NCI-H2196 treated with DMSO at 0.1 percent for 48 hours (cell line): ENCODE measurements around the gene KRTAP9-6.
"Not testable (repeated sequence)": the region's sequence is repeated elsewhere in the genome, so short reads cannot be mapped to it uniquely, and the experiment has no call there.

Source experiments
- DNase-seq: peaks from one replicate; lab custom pipeline; 2025; ENCODE audit not compliant: unreplicated experiment; lab: John Stamatoyannopoulos, UW

Gene KRTAP9-6, protein sequence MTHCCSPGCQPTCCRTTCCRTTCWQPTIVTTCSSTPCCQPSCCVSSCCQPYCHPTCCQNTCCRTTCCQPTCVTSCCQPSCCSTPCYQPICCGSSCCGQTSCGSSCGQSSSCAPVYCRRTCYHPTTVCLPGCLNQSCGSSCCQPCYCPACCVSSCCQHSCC

DNA sequence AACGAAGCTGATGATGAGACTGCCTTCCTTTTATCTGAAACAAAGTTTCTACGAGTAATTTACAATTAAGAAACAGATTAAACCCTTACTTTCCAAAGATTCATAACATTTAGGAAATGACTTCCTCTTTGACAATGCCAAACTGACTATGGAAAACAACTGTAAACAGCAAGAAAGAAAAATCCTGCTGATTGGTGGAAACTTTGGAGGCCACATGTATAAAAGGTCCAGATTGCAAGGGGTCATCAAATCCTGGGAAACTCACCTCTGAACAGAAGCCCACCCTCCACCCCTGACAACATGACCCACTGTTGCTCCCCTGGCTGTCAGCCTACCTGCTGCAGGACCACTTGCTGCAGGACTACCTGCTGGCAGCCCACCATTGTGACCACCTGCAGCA lies at the start of gene KRTAP9-6:
TSS of gene KRTAP9-6 (plus strand) at position 301 of the 400 bp plus-strand sequence. CDS start at position 301, 0 bp downstream.
- no peak for DNase-seq

DNA sequence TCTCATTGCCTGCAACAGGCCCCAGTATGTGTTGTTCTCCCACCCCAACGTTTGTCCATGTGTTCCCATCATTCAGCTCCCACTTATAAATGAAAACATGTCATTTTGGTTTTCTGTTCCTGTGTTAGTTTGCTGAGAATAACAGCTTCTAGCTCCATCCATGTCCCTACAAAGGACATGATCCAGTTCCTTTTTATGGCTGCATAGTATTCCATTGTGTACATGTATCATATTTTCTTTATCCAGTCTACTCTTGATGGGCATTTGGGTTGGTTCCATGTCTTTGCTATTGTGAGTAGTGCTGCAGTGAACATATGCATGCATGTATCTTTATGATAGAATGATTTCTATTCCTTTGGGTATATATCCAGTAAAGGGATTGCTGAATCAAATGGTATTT lies 49.5 kb upstream of the KRTAP9-6 start:
- no peak for DNase-seq

DNA sequence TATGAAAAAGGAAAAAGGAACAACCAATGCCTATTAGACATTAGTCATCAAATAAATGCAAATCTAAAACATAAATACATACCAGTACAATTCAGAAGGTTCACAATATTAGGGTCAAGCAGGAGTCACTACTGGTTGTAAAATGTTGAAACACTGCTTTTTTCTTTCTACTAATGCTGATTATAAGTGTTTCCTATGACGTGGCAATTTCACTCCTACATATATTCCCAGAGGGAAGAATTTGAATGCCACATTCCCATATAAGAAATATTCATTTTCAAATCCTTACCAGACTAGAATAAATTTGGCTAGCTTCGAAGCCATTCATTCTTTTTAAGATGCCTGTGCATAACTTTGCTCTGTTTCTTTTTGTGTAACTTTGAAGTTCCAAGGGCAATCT lies 41.4 kb upstream of the KRTAP9-6 start:
- no peak for DNase-seq

DNA sequence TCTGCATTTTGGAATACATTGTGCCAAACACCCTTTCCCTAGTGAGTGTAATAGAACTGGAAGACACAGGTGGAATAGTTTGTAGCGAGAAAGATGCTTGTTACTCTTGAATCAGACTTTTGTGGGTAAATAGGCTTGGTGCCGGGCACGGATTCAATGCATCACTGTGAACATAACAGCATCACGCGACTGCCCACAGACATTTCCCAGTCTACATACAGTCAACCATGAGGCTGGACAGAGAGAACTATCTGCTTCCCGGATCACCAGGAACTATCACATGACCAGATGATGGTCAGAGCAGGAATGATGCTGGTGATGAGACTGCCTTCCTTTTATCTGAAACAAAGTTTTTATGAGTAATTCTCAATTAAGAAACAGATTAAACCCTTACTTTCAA lies 39.1 kb upstream of the KRTAP9-6 start:
- no peak for DNase-seq

DNA sequence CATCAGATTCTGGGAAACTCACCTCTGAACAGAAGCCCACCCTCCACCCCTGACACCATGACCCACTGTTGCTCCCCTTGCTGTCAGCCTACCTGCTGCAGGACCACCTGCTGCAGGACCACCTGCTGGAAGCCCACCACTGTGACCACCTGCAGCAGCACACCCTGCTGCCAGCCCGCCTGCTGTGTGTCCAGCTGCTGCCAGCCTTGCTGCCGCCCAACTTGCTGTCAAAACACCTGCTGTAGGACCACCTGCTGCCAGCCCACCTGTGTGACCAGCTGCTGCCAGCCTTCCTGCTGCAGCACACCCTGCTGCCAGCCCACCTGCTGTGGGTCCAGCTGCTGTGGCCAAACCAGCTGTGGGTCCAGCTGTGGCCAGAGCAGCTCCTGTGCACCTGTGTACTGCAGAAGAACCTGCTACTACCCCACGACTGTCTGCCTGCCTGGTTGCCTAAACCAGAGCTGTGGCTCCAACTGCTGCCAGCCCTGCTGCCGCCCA lies 38.5 kb upstream of the KRTAP9-6 start, which contains the start of gene KRTAP9-2:
TSS of gene KRTAP9-2 (plus strand) at position 51 of the 498 bp plus-strand sequence. CDS start at position 58, 7 bp downstream.
- DNase-seq: not testable (repeated sequence)

DNA sequence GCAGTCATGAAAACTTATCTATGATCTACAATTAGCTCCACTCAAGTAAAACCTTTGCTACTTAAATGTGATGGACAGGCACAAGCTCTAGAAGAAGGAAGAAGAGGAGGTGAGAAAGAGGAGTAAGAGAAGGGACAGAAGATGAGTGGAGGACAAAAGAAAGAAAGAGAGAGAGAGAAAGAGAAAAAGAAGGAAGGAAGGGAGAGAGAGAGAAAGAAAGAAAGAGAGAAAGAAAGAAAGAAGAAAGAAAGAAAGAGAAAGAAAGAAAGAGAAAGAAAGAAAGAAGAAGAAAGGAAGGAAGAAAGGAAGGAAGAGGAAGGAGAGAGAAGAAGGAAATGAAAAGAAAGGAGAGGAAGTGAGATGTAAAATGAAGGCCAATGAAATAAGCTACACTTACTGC lies 35.1 kb upstream of the KRTAP9-6 start:
- DNase-seq: no peak

DNA sequence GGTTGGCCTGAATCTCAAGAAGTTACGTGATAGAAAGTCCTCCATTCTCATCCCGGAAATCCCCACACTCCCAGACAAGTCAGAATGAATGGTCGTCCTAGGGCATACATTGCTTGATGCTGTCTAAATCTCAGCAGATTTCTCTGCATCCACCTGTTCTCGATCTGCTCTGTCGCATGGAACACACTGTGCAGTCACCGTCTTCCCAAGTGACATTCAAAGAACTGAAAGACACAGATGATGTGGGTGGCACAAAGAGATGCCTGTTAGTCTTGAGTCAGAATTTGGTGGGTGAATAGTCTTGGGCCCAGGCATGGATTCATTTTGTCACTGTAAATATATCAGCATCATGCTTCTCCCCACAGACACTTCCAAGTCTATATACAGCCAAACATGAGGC lies 33.4 kb upstream of the KRTAP9-6 start:
- DNase-seq: no peak

DNA sequence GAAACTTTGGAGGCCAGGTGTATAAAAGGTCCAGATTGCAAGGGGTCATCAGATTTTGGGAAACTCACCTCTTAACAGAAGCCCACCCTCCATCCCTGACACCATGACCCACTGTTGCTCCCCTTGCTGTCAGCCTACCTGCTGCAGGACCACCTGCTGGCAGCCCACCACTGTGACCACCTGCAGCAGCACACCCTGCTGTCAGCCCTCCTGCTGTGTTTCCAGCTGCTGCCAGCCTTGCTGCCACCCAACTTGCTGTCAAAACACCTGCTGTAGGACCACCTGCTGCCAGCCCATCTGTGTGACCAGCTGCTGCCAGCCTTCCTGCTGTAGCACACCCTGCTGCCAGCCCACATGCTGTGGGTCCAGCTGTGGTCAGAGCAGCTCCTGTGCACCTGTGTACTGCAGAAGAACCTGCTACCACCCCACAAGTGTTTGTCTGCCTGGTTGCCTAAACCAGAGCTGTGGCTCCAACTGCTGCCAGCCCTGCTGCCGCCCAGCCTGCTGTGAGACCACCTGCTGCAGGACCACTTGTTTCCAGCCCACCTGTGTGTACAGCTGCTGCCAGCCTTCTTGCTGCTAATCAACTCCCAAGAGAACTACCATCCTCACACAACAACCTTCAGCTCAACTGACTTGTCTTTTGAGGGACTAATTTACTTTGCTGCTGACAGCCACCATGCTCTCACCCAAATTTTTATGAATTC lies 32.6 kb upstream of the KRTAP9-6 start, which contains the start of gene KRTAP9-3:
TSS of gene KRTAP9-3 (plus strand) at position 51 of the 707 bp plus-strand sequence. CDS start at position 104, 53 bp downstream.
- not testable (repeated sequence) for DNase-seq

DNA sequence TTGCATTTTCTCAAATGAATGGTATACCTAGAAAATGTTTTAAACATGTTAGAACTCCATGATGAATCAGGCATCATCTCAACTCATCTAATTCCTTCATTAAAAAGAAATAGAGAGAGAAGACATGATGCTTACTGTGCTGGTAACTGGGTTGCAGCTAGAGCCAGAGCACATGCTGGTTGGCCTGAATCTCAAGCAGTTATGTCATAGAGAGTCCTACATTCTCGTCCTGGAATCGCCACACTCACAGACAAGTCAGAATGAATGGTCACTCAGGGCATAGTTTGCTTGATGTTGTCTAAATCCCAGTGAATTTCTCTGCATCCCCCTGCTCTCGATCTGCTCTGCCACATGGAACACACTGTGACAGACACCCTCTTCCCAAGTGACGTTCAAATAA lies 28.1 kb upstream of the KRTAP9-6 start:
- DNase-seq: not testable (repeated sequence)

DNA sequence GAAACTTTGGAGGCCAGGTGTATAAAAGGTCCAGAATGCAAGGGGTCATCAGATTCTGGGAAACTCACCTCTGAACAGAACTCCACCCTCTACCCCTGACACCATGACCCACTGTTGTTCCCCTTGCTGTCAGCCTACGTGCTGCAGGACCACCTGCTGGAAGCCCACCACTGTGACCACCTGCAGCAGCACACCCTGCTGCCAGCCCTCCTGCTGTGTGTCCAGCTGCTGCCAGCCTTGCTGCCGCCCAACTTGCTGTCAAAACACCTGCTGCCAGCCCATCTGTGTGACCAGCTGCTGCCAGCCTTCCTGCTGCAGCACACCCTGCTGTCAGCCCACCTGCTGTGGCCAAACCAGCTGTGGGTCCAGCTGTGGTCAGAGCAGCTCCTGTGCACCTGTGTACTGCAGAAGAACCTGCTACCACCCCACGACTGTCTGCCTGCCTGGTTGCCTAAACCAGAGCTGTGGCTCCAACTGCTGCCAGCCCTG lies 27.2 kb upstream of the KRTAP9-6 start, which contains the start of gene KRTAP9-8:
TSS of gene KRTAP9-8 (plus strand) at position 51 of the 489 bp plus-strand sequence. CDS start at position 104, 53 bp downstream.
- not testable (repeated sequence) for DNase-seq

DNA sequence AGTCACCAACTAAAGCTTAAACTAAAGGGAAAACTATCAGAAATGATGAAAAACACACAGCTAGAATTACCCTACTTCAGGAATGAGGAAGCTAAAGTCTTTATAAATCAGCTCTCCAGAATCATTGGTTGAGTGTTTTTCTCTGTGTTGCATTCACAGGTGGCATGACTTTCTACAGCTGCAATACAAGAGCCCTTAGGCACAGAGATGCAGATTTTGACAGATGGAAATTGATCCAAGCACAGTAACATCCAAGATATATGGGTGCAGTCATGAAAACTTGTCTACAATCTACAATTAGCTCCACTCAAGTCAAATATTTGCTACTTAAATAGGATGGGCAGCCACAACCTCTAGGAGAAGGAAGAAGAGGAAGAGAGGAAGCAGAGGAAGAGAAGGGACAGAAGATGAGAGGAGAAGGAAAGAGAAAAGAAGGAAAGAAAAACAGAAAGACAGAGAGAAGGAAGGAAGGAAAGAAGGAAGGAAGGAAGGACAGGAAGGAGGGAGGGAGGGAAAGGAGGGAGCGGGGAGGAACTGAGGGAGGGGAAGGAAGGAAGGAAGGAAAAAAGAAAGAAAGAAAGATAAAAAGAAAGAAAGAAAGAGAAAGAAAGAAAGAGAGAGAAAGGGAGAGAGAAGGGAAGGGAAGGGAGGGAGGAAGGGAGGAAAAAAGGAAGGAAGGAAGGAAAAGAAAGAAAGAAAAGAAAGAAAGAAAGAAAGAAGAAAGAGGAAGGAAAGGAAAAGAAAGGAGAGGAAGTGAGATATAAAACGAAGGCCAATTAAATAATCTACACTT lies 18.0 kb upstream of the KRTAP9-6 start:
- not testable (repeated sequence) for DNase-seq

DNA sequence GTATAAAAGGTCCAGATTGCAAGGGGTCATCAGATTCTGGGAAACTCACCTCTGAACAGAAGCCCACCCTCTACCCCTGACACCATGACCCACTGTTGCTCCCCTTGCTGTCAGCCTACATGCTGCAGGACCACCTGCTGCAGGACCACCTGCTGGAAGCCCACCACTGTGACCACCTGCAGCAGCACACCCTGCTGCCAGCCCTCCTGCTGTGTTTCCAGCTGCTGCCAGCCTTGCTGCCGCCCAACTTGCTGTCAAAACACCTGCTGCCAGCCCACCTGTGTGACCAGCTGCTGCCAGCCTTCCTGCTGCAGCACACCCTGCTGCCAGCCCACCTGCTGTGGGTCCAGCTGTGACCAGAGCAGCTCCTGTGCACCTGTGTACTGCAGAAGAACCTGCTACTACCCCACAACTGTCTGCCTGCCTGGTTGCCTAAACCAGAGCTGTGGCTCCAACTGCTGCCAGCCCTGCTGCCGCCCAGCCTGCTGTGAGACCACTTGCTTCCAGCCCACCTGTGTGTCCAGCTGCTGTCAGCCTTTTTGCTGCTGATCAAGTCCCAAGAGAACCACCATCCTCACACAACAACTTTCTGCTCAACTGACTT lies 15.4 kb upstream of the KRTAP9-6 start, which contains the start of gene KRTAP9-4:
TSS of gene KRTAP9-4 (plus strand) at position 51 of the 604 bp plus-strand sequence. CDS start at position 85, 34 bp downstream.
- DNase-seq: not testable (repeated sequence)

DNA sequence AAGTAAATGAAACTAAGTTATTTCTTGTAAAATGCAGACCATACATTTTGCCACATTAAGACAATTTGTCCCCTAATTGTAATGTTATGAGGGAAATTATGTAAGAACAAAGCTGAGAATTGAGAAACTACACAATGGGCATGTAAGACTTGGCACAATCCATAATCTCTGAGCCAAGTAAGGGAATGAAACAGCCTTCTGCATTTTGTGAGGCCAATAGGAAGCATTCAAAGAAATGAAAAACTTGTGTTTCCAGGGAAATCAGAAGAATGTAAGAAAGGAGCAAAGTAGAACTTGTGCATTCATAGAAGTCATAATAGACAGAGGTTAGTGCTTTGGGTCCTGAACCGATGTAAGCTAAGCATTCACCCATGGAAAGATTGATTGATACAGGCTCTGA lies 13.9 kb upstream of the KRTAP9-6 start:
- no peak for DNase-seq

DNA sequence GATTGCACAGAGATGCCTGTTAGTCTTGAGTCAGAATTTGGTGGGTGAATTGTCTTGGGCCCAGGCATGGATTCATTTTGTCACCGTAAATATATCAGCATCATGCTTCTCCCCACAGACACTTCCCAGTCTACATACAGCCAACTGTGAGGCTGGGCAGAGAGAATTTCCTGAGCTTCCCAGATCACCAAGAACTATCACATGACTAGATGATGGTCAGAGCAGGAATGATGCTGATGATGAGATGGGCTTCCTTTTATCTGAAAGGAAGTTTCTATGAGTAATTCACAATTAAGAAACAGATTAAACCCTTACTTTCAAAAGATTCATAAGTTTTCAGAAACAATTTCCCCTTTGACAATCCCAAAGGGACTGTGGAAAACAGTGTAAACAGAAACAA lies 10.3 kb upstream of the KRTAP9-6 start:
- no peak for DNase-seq

DNA sequence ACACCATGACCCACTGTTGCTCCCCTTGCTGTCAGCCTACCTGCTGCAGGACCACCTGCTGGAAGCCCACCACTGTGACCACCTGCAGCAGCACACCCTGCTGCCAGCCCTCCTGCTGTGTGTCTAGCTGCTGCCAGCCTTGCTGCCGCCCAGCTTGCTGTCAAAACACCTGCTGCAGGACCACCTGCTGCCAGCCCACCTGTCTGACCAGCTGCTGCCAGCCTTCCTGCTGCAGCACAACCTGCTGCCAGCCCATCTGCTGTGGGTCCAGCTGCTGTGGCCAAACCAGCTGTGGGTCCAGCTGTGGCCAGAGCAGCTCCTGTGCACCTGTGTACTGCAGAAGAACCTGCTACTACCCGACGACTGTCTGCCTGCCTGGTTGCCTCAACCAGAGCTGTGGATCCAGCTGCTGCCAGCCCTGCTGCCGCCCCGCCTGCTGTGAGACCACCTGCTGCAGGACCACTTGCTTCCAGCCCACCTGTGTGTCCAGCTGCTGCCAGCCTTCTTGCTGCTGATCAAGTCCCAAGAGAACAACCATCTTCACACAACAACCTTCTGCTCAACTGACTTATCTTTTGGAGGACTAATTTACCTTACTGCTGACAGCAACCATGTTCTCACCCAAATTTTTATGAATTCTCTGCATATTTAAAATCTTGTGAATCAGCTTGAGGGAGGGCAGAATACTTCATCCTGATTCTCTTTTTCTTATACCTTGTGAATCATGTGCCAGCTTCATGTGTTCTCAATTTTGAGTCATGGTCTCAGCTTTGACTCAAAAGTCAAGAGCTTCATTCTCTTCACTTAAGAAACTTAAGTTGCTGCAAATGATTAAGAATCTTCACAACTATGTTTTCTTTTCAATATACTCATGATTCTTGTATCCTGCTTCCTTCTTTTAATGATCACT lies 9.5 kb upstream of the KRTAP9-6 start, which contains the start of gene KRTAP9-9:
TSS of gene KRTAP9-9 (plus strand) at position 4 of the 910 bp plus-strand sequence.
- DNase-seq: not testable (repeated sequence)

DNA sequence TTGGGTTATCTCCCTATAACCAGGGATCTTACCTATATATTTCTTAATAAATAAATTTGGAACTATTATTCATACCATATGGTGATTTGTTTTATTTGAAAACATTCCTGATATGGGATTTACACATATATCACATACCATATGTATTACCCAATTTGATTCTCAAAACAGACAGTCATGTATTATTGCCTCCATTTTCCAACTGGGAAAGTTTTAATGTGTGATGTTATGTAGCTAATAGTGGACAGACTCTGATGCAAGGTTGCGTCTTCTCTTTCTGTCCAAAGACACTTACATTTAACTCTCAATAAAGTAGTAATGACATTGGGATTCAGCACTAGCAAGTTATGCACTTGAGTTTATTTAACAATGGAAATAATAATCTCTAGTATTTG lies 8.9 kb upstream of the KRTAP9-6 start:
- DNase-seq: no peak

DNA sequence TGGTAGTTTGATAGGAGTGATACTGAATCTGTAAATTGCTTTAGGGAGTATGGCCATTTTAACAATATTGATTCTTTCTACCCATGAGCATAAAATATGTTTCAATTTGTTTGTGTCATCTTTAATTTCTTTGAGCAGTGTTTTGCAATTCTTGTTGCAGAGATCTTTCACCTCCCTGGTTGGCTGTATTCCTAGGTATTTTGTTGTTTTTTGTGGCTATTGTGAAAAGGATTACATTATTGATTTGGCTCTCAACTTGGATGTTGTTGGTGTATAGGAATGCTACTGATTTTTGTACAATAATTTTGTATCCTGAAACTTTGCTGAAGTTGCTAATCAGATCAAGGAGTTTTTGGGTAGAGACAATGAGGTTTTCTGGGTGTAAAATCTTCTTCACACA lies 6.8 kb upstream of the KRTAP9-6 start:
- no peak for DNase-seq

DNA sequence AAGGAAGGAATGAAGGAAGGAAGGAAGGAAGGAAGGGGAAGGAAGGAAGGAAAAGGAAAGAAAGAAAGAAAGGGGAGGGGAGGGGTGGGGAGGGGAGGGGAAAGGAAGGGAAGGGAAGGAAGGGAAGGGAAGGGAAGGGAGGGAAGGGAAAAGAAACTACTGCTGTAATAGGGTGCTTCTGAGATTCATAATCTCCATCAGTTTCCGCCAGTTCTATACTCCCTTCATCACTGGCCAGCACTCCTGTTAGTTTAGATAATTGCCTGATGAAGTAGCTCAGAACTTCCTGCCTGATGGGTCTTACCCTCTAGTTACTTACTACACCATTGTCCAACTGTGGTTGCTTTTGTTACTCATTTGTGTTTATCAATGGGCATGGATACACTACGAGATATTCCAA lies 2.0 kb upstream of the KRTAP9-6 start:
- DNase-seq: no peak

DNA sequence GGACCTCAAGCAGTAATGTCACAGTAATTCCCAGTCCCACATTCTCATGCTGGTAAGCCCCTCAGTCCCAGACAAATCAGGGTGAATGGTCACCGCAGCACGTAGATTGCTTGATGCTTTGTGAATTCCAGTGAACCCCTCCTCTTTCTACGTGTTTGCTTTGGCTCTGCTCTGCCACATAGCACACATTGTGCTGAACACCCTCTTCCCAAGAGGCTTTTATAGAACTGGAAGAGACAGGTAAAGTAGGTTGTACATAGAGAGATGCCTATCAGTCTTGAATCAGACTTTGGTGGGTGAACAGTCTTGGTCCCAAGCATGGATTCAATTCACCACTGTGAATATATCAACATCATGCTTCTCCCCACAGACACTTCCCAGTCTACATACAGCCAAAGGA lies 579 bp upstream of the KRTAP9-6 start:
- no peak for DNase-seq
